Activated CD8-positive, alpha-beta memory T cell treated with anti-CD3 and anti-CD28 coated beads, Interleukin-2, amount 50 U/mL, for 24 hours (primary cell): ENCODE measurements around the gene MAP10.
"Not testable (repeated sequence)": the region's sequence is repeated elsewhere in the genome, so short reads cannot be mapped to it uniquely, and the experiment has no call there.

ENCODE experiments used
- DNase-seq: peaks from one replicate; pipeline ENCODE4 v3.0.0-alpha.2; 2020; ENCODE audit errors: extremely low read depth

MAP10 gene, protein sequence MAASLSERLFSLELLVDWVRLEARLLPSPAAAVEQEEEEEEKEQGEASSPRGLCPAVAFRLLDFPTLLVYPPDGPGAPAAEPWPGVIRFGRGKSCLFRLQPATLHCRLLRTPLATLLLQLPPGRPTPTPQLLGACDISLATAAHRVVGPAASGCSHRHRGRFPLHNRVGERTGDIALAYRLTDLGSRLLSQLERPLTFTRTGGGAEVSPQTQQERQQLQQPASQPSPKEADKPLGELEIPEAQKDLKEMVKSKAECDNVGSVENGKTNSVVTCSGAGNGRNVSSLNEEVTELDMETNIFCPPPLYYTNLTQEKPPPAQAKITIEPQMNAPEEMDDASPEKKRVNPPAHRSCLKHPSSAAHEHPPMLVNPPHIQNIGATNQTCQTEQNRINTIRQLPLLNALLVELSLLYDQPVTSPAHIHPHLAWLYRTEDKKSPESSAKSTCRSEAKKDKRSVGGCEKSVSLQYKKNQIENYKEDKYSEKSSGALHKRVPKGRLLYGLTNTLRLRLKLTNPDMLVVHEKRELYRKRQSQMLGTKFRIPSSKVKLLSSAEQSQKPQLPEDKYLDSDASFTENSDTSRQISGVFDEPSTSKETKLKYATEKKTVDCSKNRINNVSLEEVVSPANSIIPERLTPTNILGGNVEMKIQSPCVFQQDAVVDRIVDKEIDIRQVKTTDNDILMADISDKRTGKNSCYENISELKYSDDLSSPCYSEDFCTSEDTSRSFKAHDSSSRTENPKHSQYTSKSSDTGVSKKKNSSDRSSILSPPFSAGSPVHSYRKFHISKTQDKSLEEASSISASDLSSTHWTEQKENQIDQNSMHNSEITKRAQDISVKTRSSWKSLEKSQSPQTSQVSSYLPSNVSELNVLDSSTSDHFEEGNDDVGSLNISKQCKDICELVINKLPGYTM

DNA sequence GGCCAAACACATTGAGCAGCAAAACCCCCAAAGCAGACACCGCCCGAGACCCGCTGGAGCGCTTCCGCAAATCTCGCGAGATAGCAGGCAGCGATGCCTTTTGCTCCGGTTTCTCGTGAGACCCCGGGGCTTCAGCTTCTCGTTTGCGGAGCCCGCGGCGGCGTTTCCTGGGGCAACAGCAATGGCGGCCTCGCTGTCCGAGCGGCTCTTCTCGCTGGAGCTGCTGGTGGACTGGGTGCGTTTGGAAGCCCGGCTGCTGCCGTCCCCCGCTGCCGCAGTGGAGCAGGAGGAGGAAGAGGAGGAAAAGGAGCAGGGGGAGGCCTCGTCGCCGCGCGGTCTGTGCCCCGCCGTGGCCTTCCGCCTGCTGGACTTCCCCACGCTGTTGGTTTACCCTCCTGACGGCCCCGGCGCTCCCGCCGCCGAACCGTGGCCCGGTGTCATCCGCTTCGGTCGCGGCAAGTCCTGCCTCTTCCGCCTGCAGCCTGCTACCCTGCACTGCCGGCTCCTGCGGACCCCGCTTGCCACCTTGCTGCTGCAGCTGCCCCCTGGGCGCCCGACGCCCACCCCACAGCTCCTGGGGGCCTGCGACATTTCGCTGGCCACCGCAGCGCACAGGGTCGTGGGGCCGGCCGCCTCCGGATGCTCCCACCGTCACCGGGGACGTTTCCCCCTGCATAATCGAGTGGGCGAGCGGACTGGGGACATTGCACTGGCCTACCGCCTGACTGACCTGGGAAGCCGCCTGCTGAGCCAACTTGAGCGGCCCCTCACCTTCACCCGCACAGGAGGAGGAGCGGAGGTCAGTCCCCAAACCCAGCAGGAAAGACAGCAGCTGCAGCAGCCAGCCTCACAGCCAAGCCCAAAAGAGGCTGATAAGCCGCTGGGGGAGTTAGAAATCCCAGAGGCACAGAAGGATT is at the start of gene MAP10:
TSS of gene MAP10 (plus strand) at position 148 of the 917 bp plus-strand sequence. CDS start at position 182, 34 bp downstream.
- DNase-seq = peak; percentile 44

DNA sequence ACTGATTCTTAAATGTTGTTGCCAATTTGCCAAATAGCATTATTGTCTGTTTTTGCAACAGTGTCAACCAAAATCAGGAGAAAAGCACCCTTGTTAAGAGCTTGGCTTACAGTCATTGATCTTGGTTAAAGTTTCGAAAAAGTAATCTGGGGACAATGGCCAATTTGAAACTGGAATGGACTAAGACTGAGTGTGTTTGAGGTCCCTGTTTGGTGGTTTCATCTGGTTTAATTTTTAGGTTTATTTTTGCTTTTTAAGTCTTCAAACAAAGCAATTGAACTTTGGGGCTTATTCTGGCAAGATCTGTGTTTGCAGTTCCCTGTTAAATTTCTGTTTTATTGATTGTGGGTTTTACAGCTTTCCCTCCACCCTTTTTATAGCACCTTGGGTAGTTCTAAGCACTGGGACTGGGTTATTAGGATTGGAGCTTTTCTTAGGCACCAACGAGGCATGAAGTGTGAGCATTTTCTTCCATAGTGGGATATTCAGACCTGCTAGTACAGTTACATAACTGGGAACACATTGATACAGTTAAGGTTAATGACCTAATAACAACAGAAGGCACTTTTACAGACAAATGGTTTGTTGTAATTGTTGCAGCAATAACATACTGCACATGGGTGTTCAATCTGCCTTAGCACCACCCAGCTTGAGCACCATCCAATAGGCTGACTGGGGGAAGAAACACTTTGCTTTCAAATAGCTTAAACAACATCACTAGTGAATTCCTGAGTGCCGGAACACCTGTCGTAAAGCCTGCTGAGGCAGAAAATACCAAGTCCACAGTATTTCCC is 40.6 kb upstream of the MAP10 start:
- DNase-seq = no peak

DNA sequence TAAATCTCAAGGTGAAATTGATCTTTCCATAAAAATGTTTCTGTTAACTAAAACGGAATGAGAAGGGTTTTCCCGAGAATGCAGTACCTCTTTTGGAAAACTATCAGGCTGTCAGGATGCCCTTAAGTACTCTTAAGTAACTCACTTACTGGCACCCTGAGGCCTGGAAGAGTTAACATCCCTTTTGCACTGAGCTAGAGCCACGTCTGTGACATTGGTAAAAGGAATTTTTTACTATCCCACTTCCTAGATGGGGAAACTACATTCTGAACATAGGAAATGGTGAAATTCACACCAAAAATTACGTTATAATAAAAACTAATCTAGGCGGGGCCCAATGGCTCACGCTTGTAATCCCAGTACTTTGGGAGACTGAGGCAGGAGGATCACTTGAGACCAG is 39.7 kb upstream of the MAP10 start:
- DNase-seq = no peak

DNA sequence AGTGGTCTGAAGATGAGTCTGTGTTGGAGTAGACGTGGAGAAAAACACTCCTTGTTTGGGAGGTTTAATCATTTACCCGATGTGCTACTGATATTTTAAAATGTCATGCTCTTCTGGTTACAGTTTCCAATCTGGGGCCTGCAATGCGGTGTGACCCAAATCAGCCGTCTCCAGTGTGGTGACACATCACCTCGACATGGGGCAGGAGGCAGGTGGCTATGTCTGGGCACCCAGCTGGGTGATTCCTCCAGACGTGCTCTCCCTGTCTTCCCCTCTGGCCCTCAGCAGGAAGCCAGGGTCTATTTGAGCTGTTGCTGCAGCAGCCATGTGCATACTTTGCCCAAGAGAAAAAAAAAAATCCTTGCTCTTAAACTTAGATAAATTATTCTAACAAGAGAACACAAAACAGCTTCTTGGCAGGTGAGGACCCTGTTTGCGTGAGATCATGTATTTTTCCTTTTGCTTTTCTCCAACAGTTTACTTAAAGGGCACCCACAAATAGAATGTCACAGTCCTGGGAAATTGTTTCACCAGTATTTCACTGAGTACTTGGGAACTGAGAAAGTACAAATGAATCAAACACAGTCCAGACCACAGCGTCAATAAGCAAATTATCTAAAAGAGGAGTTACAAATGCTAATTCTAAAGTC is 38.9 kb upstream of the MAP10 start:
- DNase-seq = no peak

- no peak for DNase-seq
Observed at GRCh38 chr1:232766904-232767303, 38.3 kb upstream of the MAP10 start.

- DNase-seq = no peak
Observed at GRCh38 chr1:232767305-232768074, 37.7 kb upstream of the MAP10 start.

GRCh38 chr1:232768793-232769192 is 36.4 kb upstream of the MAP10 start:
- DNase-seq = no peak

DNA sequence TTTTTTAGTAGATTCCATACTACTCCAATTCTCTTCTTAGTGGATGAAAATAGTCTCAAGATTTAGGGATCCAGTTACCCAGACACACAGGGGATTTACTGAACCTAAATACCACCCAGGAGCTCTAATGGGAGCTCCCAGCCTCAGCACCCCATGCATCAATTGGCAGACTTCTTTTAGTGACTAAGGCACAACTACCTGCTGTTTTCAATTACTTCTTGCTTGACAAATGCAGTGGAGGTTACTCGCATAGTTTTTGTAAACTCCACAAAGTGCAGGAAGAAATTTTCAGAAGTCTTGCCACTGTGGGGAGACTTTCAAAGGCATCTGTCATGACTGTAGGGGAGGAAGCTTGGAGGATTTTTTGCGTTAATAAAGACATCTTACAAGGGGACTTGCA is 35.5 kb upstream of the MAP10 start:
- DNase-seq = no peak

- DNase-seq = no peak
Observed at GRCh38 chr1:232773752-232774151, 31.5 kb upstream of the MAP10 start.

GRCh38 chr1:232776526-232777106 is 28.6 kb upstream of the MAP10 start:
- no peak for DNase-seq

GRCh38 chr1:232780354-232780753 is 24.9 kb upstream of the MAP10 start:
- no peak for DNase-seq

- DNase-seq = no peak
Observed at GRCh38 chr1:232784794-232785193, 20.4 kb upstream of the MAP10 start.

DNA sequence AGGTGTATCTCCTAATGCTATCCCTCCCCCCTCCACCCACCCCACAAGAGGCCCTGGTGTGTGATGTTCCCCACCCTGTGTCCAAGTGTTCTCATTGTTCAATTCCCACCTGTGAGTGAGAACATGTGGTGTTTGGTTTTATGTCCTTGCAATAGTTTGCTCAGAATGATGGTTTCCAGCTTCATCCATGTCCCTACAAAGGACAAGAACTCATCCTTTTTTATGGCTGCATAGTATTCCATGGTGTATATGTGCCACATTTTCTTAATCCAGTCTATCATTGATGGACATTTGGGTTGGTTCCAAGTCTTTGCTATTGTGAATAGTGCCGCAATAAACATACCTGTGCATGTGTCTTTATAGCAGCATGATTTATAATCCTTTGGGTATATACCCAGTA is 19.6 kb upstream of the MAP10 start:
- DNase-seq = not testable (repeated sequence)

GRCh38 chr1:232786845-232787455 is 18.3 kb upstream of the MAP10 start:
- DNase-seq = no peak

- DNase-seq = no peak
Observed at GRCh38 chr1:232788235-232788872, 16.9 kb upstream of the MAP10 start.

DNA sequence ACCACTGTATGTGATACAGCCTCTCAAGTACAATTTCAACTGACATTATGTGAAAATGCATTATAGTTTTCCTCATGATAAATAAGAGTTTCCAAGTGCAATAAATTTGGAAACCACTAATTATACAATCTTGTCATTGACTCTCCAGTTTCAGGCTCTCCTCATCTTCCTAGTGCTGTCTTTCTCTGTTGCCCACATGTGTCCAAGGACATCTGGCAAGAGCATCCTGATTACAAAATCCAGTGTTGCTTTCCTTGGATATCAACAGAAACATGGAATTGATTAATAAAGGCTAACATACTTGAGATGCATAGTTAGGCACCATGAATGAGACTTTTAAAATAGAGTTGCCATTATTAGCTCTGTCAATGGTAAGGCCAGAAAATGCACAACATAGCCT is 15.6 kb upstream of the MAP10 start:
- no peak for DNase-seq

DNA sequence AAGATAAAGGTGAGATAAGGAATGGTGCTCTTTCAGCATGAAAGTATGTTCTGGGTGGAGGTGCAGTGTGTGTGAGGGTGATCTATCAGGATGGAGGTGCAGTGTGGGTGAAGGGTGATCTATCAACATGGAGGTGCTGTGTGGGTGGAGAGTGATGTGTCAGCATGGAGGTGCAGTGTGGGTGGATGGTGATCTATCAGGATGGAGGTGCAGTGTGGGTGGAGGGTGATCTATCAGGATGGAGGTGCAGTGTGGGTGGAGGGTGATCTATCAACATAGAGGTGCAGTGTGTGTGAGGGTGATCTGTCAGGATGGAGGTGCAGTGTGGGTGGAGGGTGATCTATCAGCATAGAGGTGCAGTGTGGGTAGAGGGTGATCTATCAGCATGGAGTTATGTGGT is 12.3 kb upstream of the MAP10 start:
- DNase-seq = no peak

- DNase-seq = no peak
Observed at GRCh38 chr1:232793944-232794343, 11.3 kb upstream of the MAP10 start.
